ENCODE measurements around the gene DBN1.

Gene DBN1

DNA sequence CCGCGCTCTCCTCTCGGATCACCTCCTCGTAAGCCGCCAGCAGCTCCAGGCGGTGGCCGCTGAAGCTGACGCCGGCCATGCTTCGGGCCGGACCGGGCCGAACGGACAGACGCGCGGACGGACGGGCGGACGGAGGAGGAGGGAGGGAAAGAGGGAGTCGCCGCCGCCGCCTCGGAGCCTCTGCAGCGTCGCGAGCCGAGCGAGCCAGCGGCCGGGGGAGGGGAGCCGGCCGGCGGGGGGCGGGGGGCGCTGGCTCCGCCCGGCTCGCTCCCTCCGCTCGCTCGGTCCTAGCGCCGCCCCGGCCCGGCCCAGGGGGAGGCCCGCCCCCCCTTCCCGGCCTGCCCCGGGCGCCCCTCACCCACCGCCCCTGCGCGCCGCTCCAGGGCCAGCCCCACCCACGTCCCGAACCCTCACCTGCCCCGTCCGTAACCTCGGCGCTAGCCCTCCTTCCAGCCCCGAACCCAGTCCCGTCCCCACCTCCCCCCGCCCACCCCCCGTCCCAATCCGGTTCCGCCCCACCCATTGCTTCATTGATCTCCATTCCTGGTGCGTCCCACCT, at the start of gene DBN1:
Gene DBN1 (minus strand): TSS at position 192 of the 559 bp plus-strand sequence. CDS start 113 bp downstream, at position 79.
- DNase-seq (ENCODE audit: low read depth) = no peak

DNA sequence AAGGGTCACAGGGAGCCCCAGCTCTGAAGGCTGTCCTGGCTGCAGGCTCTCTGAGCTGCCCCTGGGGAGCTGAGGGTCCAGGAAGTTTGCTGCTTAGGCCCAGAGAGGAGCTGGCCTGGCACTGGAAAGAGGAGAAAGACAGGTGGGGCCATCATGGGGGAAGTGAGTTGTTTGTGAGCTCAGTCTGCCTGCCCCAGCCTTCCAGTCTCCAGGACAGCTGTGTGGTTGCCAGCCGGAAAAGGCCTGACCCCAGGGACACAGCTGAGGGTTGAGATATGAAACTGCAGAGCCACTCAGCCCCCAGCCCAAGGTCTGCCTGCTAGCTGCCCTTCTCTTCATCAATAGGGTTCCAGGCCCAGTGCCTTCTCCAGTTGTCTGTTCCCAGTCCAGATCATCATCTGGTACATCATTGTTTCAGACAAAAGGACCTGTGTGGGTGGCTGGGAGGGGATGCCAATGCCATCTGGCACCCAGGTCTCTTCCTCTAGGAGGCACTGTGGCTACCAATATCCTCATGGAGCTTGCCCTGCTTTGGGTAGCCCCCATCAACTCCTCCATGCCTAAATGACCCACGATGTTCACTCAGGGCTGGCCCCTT, 47.6 kb upstream of the DBN1 start:
- DNase-seq (ENCODE audit: low read depth) = no peak

DNA sequence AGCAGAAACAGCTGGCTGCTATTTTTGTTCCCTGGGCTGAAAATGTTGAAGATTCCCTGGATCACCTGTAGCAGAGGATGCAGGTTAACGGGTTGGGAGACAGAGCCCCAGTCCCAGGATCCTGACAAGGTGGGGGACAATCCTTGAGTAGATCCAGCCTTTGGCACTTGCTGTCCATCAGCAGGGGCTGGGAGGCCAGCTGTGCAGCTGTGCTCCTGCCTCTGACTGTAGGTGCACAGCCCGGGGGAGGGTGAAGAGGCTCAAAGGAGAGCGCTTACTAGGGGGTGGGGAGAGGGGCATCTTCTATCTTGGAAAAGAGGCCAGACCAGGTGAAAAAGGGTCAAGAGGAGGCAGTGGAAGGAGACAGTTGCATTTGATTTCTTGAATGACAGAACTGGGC, 46.8 kb upstream of the DBN1 start:
- no peak for DNase-seq (ENCODE audit: low read depth)

DNA sequence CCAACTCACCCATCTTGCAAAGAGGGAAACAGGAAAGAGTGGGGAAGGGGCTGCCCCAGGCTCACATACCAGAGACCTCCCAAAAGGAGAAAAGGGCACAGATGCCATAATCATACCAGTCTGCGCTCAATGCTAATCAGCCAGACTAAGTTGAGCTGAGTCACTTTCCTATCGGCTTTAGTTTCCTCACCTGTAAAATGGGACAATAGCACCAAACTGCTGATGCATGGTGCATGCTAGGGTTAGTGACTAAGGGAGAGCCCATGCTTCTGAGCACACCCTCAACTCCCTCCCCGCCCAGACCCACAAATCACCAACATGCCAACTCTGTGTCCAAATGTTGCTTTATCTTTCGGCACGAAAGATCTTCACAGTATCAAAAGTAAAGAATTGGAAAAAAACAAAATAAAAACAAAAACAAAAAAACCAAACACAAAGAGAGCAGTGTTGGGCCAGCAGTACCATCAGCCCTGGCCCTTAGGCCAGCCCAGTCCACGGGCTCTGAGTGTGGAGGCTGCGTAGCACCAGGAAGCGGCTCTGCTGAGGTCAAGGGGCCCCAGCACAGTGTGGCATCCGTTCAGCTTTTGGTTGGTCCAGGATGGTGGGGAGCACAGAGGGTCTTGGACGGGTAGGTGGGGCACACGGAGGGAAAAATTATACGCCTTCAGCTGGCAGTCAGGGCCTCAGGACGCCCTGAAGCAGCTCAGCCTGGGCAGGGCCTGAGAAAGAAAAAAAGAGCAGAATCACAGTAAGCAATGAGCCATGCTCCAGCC, 46.2 kb upstream of the DBN1 start:
- no peak for DNase-seq (ENCODE audit: low read depth)

DNA sequence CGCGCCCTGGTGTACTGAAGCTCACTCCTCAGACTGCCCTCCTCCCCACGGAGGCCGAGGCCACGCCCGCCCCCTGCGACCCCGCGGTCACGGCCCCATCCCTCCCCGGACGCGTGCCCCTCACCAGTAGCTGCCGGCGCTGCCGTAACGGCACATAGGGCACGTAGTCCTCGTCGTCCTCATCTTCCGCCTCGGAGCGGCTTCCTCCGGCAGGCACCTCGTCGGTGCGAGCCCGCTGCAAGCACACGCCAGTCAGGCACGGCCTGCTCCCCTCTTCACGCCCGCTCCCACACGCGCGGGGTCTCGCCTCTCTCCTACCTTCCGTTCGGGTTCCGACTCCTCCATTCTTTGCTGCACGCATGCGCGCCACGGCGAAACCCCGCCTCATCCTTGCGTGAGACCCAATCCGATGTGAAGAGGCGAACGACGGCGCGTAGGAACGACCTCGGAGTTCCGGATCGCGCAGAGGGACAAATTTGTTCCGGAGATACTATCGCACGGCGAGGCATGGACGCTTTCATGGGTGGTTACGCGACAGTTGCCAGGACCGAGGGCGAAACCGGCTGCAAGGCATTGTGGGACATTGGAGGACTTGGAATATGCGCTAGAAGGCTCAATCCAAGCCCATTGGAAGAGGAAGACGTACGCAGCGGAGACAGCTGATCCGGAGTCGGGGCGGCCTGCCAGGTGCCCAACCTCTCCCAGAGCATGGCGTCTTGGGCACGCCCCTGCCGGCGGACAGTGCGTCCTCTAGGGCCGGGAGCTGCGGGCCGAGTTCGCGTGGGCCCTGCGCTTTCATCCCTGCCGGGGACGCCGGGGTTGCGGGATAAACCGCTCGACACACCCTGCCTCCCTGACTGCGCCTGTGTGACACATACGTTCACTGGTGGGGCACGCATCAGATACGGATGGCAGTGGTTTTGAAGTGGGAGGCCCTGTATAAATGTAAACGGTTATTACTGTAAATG, 43.5 kb upstream of the DBN1 start, which contains the start of gene DDX41:
Gene DDX41 (minus strand): TSS at position 361 of the 968 bp plus-strand sequence. CDS start 16 bp downstream, at position 345.
- DNase-seq (ENCODE audit: low read depth) = peak; percentile 88

DNA sequence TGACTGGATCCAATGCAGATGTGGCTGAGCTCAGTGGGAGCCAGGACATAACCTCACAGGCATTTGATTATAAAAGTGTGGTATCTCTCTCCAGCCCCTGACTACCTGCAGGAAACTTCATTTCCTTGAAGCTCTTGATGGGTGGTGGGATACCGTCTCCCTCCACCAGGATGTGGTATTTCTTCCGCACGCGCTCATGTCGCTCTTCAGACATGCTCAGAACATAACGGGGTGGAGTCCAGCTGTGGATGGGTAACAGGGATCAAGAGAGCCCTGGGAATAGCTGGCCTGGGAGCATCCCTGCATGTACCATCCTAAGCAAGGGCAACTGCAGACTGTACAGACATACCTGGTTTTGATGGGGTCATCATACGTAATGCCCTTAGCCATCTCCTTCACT, 42.1 kb upstream of the DBN1 start:
- DNase-seq (ENCODE audit: low read depth) = no peak

DNA sequence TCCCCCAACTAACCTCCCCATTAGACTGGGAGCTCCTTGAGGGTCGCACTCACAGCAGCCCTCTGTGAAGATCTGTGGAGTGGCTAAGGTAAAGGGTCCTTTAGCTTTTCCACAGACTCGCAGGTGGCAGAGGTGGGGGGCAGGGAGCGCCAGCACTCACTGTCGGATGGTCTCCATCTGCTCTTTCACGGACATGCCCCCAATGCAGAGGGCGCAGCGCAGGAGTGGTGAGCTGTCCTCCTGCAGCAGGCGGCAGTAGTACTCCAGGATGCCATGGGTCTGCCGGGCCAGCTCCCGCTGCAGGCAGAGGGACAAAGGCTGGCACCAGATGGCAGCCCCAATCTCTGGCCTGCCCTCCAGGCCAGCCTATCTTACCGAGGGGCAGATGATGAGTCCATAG, 41.1 kb upstream of the DBN1 start:
- no peak for DNase-seq (ENCODE audit: low read depth)

DNA sequence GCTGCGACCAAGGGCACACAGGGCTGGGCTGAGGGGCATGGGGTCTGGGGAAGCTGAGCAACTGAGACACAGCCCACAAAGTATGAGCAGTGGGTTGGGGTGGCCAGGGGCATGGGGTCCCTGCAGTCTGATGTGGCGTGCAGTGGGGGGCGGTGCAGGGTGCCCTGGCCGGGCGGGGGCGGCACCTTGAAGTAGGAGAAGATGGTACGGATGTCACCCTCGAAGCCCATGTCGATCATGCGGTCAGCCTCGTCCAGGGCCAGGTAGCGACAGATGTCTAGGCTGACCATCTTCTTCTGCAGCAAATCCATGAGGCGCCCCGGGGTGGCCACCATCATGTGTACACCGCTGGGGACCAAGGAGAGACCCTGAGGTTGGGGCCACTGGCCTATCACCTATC, 40.1 kb upstream of the DBN1 start:
- DNase-seq (ENCODE audit: low read depth) = no peak

DNA sequence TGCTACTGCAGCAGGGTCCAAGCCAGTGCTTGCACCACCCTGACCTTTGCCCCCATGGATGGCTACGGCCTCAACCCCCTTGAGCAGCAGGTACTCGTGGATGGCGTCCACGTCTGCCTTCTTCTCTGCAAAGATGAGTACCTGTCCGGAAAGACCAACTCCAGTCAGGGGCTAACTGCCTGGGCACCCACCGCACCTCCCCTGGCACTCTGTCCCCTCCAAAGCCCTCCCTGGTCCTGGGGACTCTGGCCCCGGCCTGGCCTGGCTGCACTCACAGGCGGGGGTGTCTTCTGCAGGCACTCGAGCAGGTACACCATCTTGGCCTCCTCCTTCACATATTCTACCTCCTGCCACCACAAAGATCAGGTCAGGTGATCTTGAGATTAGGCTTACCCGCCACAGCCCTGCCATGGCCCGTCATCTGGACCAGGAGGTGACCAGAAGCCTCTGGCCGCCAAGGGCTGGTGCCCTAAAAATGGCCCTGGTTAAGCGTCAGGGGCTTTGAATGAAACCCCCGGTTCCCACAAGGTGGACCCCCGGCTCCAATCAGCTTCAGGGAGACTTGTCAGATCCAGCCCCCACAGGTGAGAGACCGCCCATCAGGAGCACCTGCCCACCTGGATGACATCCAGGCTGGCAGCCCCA, 39.4 kb upstream of the DBN1 start:
- DNase-seq (ENCODE audit: low read depth) = no peak

DNA sequence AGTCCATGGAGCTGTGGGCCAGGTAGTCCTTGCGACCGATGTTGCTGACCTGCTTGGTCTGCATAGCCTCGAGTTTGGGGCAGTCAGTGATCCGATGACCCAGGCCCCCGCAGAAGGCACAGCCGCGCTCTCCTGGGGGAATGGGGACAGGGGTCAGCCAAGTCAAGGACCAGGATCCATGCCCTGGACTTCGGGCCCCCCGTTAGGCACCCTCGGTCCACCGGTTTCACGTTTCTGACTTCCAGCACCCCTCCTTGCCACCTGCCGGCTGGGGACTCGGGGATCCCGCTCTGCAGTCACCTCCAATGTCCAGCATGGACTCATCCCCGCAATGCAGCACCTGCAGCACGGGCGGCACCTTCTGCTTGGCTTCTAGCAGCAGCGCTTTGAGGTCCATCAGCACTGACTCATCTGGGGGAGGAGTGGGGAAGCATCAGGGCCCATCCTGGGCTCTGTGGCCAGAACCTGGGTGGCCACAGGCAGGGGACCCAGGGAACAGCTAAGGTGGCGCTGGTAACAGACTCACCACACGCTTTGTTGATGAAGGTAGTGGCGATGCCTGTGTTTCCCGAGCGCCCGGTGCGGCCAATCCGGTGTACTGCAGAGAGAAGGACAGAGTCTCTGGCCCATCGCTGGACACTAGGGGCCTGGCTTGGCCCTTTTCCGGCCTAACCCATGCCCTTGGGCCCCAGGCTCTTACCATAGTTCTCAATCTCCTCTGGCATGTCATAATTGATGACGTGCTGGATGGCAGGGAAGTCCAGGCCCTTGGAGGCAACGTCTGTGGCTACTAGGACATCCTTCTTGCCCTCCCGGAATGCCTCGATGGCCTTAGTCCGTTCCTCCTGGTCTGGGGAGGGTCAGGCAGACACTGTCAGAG, 38.6 kb upstream of the DBN1 start:
- DNase-seq (ENCODE audit: low read depth) = no peak

DNA sequence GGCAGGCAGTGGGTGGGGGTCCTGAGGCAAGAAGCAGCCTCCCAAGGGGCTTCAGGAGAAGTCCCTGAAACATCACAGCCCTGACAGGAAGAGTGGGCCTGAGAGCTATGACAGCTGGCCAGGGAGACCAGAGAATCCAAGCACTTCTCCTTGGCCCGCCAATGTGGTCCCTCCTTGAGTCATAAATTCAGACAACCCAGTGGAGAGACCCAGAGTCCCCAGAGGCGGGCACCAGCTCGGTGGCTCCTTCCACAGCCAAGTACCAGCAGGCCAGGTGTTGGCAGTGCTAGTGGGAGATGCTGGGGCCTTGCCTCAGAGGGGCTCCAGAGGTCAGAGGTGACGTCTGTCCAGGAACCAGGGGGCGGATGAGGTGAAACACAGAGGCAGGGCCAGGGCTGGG, 37.7 kb upstream of the DBN1 start:
- DNase-seq (ENCODE audit: low read depth) = no peak

DNA sequence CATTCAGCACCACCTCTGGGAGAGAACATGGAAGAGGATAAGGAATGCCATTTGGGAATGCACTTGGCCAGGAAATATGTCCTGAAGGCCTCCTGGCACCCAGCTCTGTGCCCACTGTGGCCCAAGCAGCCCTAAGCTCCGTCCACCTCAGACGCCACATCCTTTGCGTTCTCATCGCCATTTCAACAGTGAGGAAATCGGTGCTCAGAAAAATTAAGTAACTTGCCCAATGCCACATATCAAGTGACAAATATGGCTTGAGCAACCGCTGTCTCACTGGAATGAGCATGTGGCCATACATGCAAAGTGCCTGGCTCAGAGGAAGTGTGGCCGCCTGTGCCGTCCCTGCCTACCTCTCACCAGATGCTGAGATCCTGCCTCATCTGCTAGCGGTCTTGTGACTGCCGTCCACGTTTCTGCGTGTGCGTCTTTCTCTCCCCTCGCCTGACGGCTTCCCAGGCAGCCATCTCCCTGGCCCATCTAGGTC, 37.2 kb upstream of the DBN1 start:
- DNase-seq (ENCODE audit: low read depth) = no peak

DNA sequence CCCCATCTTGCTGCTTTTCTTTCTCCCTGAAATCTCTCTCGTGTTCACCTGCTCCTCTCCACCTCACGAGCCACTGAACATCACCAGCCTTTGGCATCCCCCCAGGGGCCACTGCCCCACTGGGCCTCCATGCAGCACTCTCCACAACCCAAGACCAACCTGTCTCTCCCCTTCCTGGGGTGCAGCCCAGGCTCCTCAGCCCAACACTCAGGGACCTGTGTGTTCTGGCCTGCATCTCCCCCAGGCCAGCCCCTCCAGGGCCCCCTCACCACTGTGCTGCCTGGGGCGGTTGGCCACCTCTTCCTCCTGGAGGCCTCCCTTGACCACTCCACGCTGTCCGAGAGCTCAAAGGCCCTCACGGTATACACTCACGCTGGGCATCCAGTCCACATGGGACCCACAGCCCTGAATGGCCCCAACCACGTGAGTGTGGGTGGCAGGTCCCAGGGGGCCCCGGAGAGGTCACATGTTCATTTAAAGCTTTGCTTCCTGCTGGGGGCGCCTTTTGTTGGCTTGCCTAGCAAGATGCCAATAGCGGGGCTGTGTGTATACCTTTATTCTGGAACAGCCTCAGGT, 36.6 kb upstream of the DBN1 start:
- DNase-seq (ENCODE audit: low read depth) = no peak

DNA sequence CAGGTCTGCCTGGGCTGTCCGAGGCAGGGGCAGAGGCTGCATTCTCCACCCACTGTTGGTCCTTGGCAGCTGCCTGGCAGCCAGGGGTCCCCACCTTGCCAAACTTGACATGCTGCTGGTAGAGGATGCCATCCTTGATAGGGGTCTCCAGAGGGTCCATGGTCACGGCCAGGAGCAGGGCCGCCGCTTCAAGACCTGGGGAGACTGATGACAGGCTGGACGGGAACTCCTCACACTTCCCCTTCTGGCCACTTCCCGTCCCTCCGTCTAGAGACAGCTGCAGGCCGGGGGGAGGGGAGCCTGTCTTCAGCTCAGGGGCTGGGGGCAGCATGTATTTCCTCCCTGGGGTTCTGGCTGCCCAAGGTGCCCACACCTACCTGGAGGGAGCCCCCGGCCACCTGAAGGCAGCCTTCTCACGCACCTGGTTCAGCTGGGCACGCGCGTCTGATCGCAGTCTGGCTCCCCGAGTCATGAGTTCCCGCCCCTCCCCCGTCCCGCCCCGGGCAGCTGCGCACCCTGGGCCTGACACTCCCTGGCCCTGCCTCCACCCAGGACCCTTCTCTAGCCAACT, 36.0 kb upstream of the DBN1 start, which contains the start of gene DOK3:
Gene DOK3 (minus strand): TSS at position 446 of the 571 bp plus-strand sequence. CDS start 286 bp downstream, at position 160.
- DNase-seq (ENCODE audit: low read depth) = no peak

DNA sequence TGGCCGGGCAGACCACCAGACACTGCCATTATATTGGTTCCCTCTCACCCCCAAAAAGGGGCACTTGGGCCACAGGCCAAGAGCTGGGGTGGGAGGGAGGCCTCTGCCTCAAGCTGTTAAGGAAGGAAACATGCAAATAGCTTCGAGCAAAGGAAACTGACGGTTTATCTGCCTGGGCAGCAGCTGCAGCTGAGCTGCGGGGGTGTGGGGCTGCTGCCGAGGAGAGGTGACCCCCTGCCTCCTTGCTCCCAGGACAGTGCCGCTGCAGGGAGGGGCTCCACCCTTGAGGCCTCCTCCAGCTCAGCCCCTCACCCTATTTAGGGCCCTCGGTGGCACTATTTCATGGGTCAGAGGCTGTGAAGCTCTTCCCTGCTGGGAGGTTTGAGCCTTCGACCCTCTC, 35.4 kb upstream of the DBN1 start:
- no peak for DNase-seq (ENCODE audit: low read depth)

DNA sequence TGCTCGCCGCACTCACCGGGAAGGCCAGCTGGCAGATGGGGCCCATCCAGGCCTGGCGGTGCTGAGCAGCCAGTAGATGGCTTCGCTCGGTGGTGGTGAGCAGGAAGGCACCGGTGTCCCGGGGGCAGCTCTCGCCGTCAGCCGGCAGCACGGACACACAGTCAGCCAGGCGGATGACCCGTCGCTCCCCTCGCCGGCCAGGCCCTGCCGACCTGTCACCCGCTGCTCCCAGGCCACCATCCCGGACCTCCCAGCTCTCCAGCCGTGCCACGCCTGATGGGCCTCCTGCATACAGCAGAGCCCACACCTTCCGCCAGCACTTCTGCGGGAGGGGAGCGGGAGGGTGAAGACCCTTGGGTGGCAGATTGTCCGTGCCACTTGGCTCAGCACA, 34.8 kb upstream of the DBN1 start:
- no peak for DNase-seq (ENCODE audit: low read depth)

DNA sequence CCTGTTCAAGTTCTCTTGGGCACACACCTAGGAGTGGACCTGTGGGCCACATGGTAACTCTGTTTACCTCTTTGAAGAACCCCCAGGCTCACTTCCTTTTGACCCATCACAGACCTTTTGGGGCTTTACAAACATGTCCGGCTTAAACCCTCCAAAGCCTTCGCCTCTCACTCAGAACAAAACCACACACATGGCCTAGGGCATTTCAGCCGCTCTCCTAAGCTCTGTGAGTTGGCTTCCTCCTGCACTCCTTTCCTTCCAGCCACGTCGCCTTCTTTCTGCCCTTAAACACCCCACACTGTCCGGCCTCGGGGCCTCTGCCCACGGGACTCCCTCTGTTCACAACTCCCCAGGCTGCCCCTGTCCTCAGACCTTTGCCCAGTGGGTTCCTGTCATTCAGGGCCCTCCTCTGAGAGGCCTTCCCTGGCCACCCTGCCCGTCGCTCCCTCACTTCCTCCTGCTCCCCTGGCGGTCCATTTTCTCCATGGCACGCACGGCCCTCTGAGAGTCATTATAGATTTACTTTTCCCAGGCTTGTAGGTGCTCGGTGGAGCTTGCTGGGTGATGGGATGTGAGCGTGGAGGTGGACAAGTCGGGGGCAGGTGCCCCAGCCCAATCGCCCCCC, 34.3 kb upstream of the DBN1 start:
- DNase-seq (ENCODE audit: low read depth) = no peak

DNA sequence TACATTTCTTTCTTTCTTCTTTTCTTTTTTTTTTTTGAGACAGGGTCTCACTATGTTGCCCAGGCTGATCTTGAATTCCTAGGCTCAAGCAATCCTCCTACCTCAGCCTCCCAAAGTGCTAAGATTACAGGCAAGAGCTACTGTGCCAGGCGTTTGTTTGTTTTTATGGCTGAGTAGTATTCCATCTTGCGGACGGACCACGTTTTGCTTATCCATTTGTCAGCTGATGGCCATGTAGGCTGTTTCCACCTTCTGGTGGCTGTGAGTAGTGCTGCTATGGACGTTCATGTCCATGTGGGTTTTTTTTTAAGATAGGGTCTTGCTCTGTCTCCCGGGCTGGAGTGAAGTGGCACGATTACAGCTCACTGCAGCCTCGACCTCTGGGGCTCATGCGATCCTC, 33.7 kb upstream of the DBN1 start:
- no peak for DNase-seq (ENCODE audit: low read depth)

DNA sequence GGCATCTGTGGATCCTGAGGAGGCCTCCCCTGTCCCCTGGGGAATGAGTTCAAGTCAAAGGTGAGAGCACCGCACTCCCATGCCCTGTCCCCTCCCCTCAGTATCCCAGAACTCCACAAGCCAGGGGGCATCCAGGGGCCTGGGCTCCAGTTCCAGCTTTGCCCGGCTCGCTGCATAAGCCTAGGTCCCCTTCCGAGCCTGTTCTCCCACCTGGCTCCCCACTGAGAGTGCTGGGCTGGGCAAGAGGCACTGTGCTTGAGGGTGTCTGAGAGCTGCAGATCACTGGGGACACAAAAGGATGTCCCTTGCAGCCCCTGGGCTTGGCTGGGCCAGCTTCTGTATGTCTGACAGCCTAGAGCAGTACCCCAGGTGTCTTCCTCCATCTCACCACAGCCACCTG, 31.6 kb upstream of the DBN1 start:
- DNase-seq (ENCODE audit: low read depth) = no peak
